Progenitor cell of endocrine pancreas (in vitro differentiated cells): Measurements from ENCODE around the gene LRRC56. TPM values are rescaled to one million over a fixed set of nuclear protein-coding genes. Genes with fewer than 3 reads are reported as not detected.
A peak's percentile ranks its signal among the peaks of the same experiment; 100 is the strongest.

Experiments used
- DNase-seq: peaks from one replicate; pipeline ENCODE4 v3.0.0; 2021; ENCODE audit warnings: low spot score; ENCODE audit not compliant: unreplicated experiment
- H3K27ac Mint-ChIP-seq: 2 replicates; pipeline ENCODE4 v1.8.0; 2021; ENCODE audit warnings: mild to moderate bottlenecking, moderate library complexity, mixed read lengths
- H3K27me3 Mint-ChIP-seq: 2 replicates; pipeline ENCODE4 v1.8.0; 2021; ENCODE audit warnings: mixed read lengths
- H3K36me3 Mint-ChIP-seq: 2 replicates; pipeline ENCODE4 v1.8.0; 2022; ENCODE audit warnings: mixed read lengths; ENCODE audit not compliant: insufficient read depth
- H3K4me1 Mint-ChIP-seq: 2 replicates; pipeline ENCODE4 v1.8.0; 2021; ENCODE audit warnings: low read depth, mixed read lengths
- H3K4me3 Mint-ChIP-seq: 2 replicates; pipeline ENCODE4 v1.8.0; 2021; ENCODE audit warnings: low read depth, mild to moderate bottlenecking, moderate library complexity, mixed read lengths
- H3K9me3 Mint-ChIP-seq: 2 replicates; pipeline ENCODE4 v1.8.0; 2021; ENCODE audit warnings: low read depth, mixed read lengths
- CTCF ChIP-seq: fragments of 200-600 bp; sonication (generic); IDR thresholded peaks from one replicate; pipeline ENCODE4 v1.5.0; 2021; ENCODE audit warnings: antibody characterized with exemption, mild to moderate bottlenecking; ENCODE audit not compliant: unreplicated experiment
- total RNA-seq: library from RNA; stranded (reverse); gene quantifications from 2 replicates; pipeline ENCODE4 v1.2.1, GENCODE V29; 2021

Gene LRRC56
- total RNA-seq, 1 donor from 2014 or later = 5.4 TPM

DNA sequence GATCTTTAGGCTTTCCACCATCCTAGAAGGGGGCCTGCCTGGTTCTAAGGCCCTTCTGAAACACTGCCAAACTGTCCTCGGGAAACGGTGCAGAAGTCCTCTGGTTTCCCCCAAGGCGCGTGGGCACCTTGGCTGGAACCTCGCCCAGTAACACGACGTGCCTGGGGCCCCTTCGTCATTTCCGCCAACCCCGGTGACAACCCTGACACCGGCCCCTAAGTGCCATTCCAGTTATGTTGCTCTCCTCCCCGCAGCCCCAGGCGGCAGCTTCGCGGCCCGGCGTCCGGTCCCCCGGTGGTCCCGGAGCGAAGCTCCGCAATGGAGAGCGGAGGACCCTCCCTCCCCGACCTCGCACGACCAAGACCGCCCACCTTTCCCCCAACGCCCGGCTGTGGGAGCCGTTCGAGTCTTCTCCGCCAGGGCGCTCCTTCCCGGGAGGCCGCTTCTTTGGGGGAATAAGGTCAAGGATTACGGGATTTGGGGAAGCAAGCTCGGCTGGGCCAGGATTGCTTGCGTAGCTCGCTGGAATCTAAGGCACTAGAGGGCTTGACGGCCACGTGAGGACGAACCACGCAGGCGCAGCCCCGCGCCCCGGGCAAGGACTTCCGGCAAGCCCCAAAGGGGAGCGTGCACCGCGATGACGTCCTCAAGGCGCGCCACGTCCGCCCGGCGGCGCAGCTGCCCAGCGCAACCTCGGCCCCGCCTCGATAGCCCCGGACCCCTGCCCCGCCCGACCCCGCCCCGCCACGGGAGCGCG lies 30.9 kb upstream of the LRRC56 start:
- TF ChIP-seq CTCF = peak; percentile 30

GRCh38 chr11:506995-507726 lies 30.2 kb upstream of the LRRC56 start, which contains the start of gene RNH1:
RNH1 (minus strand) TSS chr11:507242; CDS start chr11:502162, 5,080 bp downstream.
- peak within 1 kb of the TSS; percentile 96 for H3K4me3 Mint-ChIP-seq
- H3K4me1 Mint-ChIP-seq = peaks cover 4% of the 10 kb centered on the region
- TF ChIP-seq CTCF = no peak
- no peaks in the 10 kb centered on the region for H3K9me3 Mint-ChIP-seq
- peaks cover 6% of the 10 kb centered on the region for H3K36me3 Mint-ChIP-seq
- peak; percentile 98 for DNase-seq
- H3K27me3 Mint-ChIP-seq = no peaks in the 10 kb centered on the region
- H3K27ac Mint-ChIP-seq = peak within 1 kb of the TSS; percentile 99

More for the DNA sequence above, 30.9 kb upstream of the LRRC56 start:
- peak overlapping the region; percentile 99 for H3K27ac Mint-ChIP-seq
- DNase-seq = peak; percentile 94
- no peaks in the 10 kb centered on the region for H3K9me3 Mint-ChIP-seq
- peaks cover 3% of the 10 kb centered on the region for H3K36me3 Mint-ChIP-seq
- peaks cover 4% of the 10 kb centered on the region for H3K4me1 Mint-ChIP-seq
- H3K4me3 Mint-ChIP-seq = peak overlapping the region; percentile 96
- no peaks in the 10 kb centered on the region for H3K27me3 Mint-ChIP-seq

- H3K36me3 Mint-ChIP-seq = peaks cover 6% of the 10 kb centered on the region
- H3K4me1 Mint-ChIP-seq = peaks cover 4% of the 10 kb centered on the region
- DNase-seq = no peak
- peak overlapping the region; percentile 96 for H3K4me3 Mint-ChIP-seq
- no peaks in the 10 kb centered on the region for H3K9me3 Mint-ChIP-seq
- peak overlapping the region; percentile 73 for H3K27ac Mint-ChIP-seq
- no peaks in the 10 kb centered on the region for H3K27me3 Mint-ChIP-seq
- TF ChIP-seq CTCF = no peak
These were observed 29.4 kb upstream of the LRRC56 start for GRCh38 chr11:507727-508515.

DNA sequence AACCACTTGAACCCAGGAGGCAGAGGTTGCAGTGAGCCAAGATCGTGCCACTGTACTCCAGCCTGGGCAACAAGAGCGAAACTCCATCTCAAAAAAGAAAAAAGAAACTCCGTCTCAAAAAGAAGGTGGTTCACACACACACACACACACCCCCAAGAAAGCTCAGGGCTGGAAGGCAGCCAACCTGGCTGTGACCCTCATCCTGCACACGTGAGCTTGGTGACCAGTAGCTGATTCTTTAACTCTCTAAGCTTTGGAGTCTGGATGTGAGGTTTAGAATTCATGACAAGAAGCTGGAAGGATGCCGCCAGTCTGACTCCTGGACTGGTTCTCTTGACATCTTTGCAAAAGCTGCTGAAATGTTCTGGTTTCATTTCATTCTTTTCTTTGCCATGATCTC lies 28.4 kb upstream of the LRRC56 start:
- no peak overlapping the region for H3K27ac Mint-ChIP-seq
- DNase-seq = no peak
- H3K27me3 Mint-ChIP-seq = no peaks in the 10 kb centered on the region
- H3K4me1 Mint-ChIP-seq = peaks cover 4% of the 10 kb centered on the region
- H3K4me3 Mint-ChIP-seq = no peak overlapping the region
- TF ChIP-seq CTCF = no peak
- H3K36me3 Mint-ChIP-seq = peaks cover 9% of the 10 kb centered on the region
- no peaks in the 10 kb centered on the region for H3K9me3 Mint-ChIP-seq
